Ectodermal cell (in vitro differentiated cells): ENCODE measurements around the gene TNFSF15. TPM values are rescaled to one million over a fixed set of nuclear protein-coding genes. Genes with fewer than 3 reads are reported as not detected.

Experiments used
- H3K27ac ChIP-seq: 2 replicates; pipeline ENCODE4 v1.7.0; 2013; ENCODE audit warnings: mild to moderate bottlenecking, low read depth, low read length; ENCODE audit not compliant: insufficient read depth, poor library complexity, severe bottlenecking
- H3K27me3 ChIP-seq: 2 replicates; pipeline ENCODE4 v1.7.0; 2013; ENCODE audit warnings: mild to moderate bottlenecking, low read length; ENCODE audit not compliant: insufficient read depth, control insufficient read depth, poor library complexity, severe bottlenecking
- H3K36me3 ChIP-seq: one replicate; pipeline ENCODE4 v1.7.0; 2013; ENCODE audit warnings: low read length; ENCODE audit not compliant: control insufficient read depth, insufficient read depth
- H3K4me1 ChIP-seq: one replicate; pipeline ENCODE4 v1.7.0; 2013; ENCODE audit warnings: low read length; ENCODE audit not compliant: control insufficient read depth, insufficient read depth
- H3K4me3 ChIP-seq: 2 replicates; pipeline ENCODE4 v1.7.0; 2013; ENCODE audit warnings: low read depth, low read length, control low read depth; ENCODE audit not compliant: insufficient read depth
- H3K9me3 ChIP-seq: 2 replicates; pipeline ENCODE4 v1.7.0; 2013; ENCODE audit warnings: mild to moderate bottlenecking, low read length, moderate library complexity; ENCODE audit not compliant: control insufficient read depth
- WGBS, 2 experiments: methylation state at CpG; one replicate each; pipeline ENCODE4 v1.1.7; 2013; ENCODE audit warnings: missing lambda C conversion rate in 2 of 2; 5-methylcytosine and 5-hydroxymethylcytosine counted together
- polyA plus RNA-seq, 4 experiments: library from polyadenylated mRNA; stranded (reverse); fragments of 50-300 nt; gene quantifications; one replicate each; pipeline ENCODE4 v1.2.3, GENCODE V29; 2013

TNFSF15 gene
- not detected for polyA plus RNA-seq (2013, experiment 1 of 4)
- 0.04 TPM for polyA plus RNA-seq (2013, experiment 2 of 4)
- 0.05 TPM for polyA plus RNA-seq (2013, experiment 3 of 4)
- polyA plus RNA-seq (2013, experiment 4 of 4): 0.08 TPM

GRCh38 chr9:114805670-114806525 lies at the start of gene TNFSF15:
Gene TNFSF15 (minus strand): TSS chr9:114806039. CDS start chr9:114806012, 27 bp downstream.
- no peaks in the 10 kb centered on the region for H3K27me3 ChIP-seq
- peaks cover 12% of the 10 kb centered on the region for H3K4me1 ChIP-seq
- 43 to 47% methylated on average over 7 of the region's 8 CpGs for WGBS, 2 experiments
- H3K4me3 ChIP-seq: no peak within 1 kb of the TSS
- H3K27ac ChIP-seq: no peak within 1 kb of the TSS
- H3K36me3 ChIP-seq: no peaks in the 10 kb centered on the region
- no peaks in the 10 kb centered on the region for H3K9me3 ChIP-seq

GRCh38 chr9:114855488-114855887 lies 49.6 kb upstream of the TNFSF15 start:
- H3K9me3 ChIP-seq: no peaks in the 10 kb centered on the region
- H3K27ac ChIP-seq: no peak overlapping the region
- H3K4me1 ChIP-seq: no peaks in the 10 kb centered on the region
- H3K27me3 ChIP-seq: no peaks in the 10 kb centered on the region
- WGBS, 2 experiments: 84 to 100% methylated on average over 1 to 2 of the region's 2 CpGs
- no peaks in the 10 kb centered on the region for H3K36me3 ChIP-seq
- no peak overlapping the region for H3K4me3 ChIP-seq

GRCh38 chr9:114854736-114855355 lies 49.0 kb upstream of the TNFSF15 start:
- Histone ChIP-seq H3K27me3 (no peaks in the 10 kb centered on the region), H3K27ac (no peak overlapping the region), H3K9me3 (no peaks in the 10 kb centered on the region), H3K36me3 (no peaks in the 10 kb centered on the region), H3K4me3 (no peak overlapping the region), H3K4me1 (no peaks in the 10 kb centered on the region)
- WGBS, 2 experiments: 93 to 94% methylated on average over 6 of the region's 7 CpGs

- WGBS, 2 experiments: 88 to 89% methylated on average over 3 of the region's 3 CpGs
- H3K4me3 ChIP-seq: no peak overlapping the region
- no peaks in the 10 kb centered on the region for H3K4me1 ChIP-seq
- H3K27ac ChIP-seq: no peak overlapping the region
- no peaks in the 10 kb centered on the region for H3K9me3 ChIP-seq
- no peaks in the 10 kb centered on the region for H3K27me3 ChIP-seq
- no peaks in the 10 kb centered on the region for H3K36me3 ChIP-seq
These were observed 47.4 kb upstream of the TNFSF15 start for GRCh38 chr9:114853071-114853855.

DNA sequence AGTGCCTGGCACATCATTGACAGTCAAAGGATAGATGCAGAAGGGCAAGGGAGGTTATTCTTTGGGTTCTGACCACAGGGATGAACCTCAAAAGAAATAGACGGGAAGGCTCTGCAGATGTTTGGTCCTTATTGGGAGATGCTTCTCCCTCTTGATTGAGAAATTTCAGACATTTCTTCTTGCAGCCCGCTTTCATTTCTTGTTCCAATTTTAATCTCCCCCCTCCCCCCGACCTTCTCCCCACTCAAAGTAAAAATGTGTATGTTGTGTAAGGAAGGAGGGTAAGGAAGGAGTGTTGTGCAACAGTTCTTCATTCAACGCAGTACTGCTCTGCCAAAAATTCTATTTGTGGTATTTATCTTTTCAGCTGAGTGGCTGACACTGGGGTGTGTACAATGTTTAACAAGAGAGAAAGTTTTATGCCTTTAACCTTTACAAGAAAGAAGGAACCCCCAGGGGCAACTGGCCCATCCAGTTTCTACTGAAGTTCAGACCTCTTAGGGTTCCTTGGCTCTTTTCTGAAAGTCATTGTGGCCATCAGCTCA lies 46.3 kb upstream of the TNFSF15 start:
- Histone ChIP-seq H3K27ac (no peak overlapping the region), H3K4me3 (no peak overlapping the region), H3K36me3 (no peaks in the 10 kb centered on the region), H3K9me3 (no peaks in the 10 kb centered on the region), H3K27me3 (no peaks in the 10 kb centered on the region), H3K4me1 (no peaks in the 10 kb centered on the region)
- 86 to 96% methylated on average over 2 of the region's 4 CpGs for WGBS, 2 experiments

DNA sequence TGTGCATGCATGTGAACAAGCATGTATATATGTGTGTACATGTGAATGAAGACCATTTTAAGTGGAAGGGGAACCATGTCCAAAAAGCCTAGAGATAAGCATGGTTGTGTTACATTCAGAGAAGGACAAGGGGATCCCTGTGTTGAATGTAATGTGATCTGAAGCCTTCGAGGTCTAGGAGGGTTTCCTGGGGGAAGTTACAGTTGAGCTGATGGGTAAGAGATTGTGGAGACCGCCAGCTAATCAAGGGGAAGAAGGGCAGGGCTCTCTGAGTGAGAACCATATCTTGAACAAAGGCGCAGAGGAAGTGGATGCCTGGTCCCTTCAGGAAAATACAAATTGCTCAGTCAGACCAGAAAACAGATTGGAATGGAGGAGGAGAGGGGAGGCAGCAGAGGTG lies 45.5 kb upstream of the TNFSF15 start:
- Histone ChIP-seq H3K4me3 (no peak overlapping the region), H3K27me3 (no peaks in the 10 kb centered on the region), H3K9me3 (no peaks in the 10 kb centered on the region), H3K27ac (no peak overlapping the region), H3K36me3 (no peaks in the 10 kb centered on the region), H3K4me1 (no peaks in the 10 kb centered on the region)
- WGBS, 2 experiments: 87 to 90% methylated on average over 3 of the region's 3 CpGs

- no peaks in the 10 kb centered on the region for H3K36me3 ChIP-seq
- H3K4me3 ChIP-seq: no peak overlapping the region
- 57 to 66% methylated on average over 2 of the region's 2 CpGs for WGBS, 2 experiments
- H3K9me3 ChIP-seq: no peaks in the 10 kb centered on the region
- H3K27me3 ChIP-seq: no peaks in the 10 kb centered on the region
- no peaks in the 10 kb centered on the region for H3K4me1 ChIP-seq
- no peak overlapping the region for H3K27ac ChIP-seq
These were observed 45.0 kb upstream of the TNFSF15 start for GRCh38 chr9:114850871-114851270.

- Histone ChIP-seq H3K4me1 (no peaks in the 10 kb centered on the region), H3K4me3 (no peak overlapping the region), H3K9me3 (no peaks in the 10 kb centered on the region), H3K27ac (no peak overlapping the region), H3K36me3 (no peaks in the 10 kb centered on the region), H3K27me3 (no peaks in the 10 kb centered on the region)
- 98 to 100% methylated on average over 1 to 2 of the region's 2 CpGs for WGBS, 2 experiments
These were observed 43.6 kb upstream of the TNFSF15 start for GRCh38 chr9:114849450-114849849.

- no peaks in the 10 kb centered on the region for H3K27me3 ChIP-seq
- H3K4me3 ChIP-seq: no peak overlapping the region
- H3K4me1 ChIP-seq: no peaks in the 10 kb centered on the region
- WGBS, 2 experiments: 88 to 94% methylated on average over 2 to 4 of the region's 4 CpGs
- H3K9me3 ChIP-seq: no peaks in the 10 kb centered on the region
- H3K27ac ChIP-seq: no peak overlapping the region
- H3K36me3 ChIP-seq: no peaks in the 10 kb centered on the region
These were observed 41.9 kb upstream of the TNFSF15 start for GRCh38 chr9:114847492-114848417.
